Stromal cell of bone marrow (primary cell): ENCODE data around the gene INHA.

Experiments used
- DNase-seq: peaks from one replicate; pipeline ENCODE4 v3.0.0-alpha.2; 2012; ENCODE audit warnings: low read depth

INHA gene

DNA sequence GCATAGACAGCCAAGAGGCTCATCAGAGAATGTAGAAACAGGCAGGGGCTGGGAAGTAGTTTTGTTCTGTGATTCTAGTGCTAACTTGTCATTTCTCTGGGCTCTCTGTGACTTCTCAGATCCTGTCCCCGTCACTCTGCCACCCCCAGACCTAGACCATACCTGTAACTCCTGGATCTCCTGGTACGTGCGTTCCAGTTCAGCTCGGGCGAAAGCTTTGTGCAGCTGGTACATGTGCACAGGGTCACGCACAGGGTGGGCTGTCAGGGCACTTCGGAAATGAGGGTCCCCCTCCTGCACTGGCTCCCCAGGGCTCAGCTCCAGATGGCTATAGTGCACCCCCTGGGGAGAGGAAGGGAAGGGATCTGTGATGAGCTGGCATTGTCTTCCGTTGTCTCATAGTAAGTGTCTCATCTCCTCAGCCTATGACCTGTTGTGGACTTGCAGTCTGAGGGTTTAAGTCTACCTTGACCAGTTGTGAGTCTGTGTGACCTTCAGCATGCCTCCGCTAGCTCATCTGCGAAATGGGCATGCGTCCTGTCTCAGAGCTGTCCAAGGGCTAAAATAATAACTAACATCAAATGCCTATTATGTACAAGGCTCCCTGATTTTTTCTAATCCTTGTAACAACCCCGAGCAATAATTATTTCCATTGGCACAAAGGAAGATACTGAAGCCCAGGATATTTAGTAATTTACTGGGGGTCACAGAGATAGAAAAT is 31.2 kb upstream of the INHA start:
- no peak for DNase-seq

- DNase-seq, result no peak
Observed at GRCh38 chr2:219541611-219542180, 30.4 kb upstream of the INHA start.

- DNase-seq, result peak; percentile 11
Observed at GRCh38 chr2:219542931-219543595, 29.0 kb upstream of the INHA start.

DNA sequence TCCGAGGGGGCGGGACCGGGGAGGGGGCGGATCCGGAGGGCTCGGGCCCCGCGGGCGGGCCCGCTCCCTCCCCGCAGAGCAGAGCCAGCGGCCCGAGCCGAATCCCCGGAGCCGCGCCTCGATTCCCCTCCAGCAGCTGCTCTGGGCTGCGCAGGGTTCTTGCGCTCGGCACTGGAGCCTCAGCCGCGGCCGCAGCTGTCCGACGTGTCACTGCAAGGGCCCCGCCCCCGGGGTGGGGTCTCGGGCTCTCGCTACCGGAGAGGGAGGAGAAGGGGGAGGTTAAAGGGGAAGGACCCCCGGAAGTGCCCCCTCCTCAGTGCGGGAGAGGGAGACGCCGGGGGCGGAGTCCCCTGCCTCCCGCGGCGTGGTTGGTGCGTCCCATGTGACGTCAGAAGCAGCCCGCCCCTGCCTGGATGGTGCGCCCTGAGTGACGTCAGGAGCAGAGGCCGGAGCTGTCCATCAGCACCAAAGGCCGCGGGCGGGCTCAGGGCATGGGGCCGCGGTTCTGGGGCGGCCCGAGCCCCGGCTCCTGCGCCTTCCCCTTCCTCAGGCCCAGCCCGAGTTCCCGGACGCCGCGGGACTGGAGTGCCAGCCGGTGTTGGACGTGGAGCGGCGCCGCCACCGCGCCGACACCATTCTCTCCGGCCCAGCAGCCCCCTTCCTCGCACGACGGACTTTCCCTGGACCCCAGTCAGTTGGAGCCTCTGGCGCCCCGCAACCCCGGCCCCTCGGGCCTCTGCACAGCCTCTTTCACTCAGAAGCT is 28.3 kb upstream of the INHA start, which contains the start of the genes CHPF and TMEM198:
Gene CHPF, minus strand, starts transcription at position 214 of the 763 bp plus-strand sequence. CDS start 271 bp downstream, outside the sequence.
Gene TMEM198, plus strand, starts transcription at position 433 of the 763 bp plus-strand sequence. CDS start 700 bp downstream, outside the sequence.
- peak; percentile 95 for DNase-seq

DNA sequence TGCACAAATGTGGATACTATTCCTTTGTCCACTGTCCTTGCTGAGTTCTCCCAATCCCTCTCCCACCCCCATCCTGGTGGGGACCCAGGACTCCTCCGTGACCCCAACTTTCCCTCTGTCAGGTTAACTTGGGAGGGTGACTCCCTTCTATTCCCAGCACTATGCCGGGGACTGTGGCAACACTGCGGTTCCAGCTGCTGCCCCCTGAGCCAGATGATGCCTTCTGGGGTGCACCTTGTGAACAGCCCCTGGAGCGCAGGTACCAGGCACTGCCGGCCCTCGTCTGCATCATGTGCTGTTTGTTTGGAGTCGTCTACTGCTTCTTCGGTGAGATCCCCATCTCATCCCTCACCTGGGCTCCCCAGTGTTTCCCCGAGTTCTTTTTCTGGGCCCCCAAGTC is 27.5 kb upstream of the INHA start:
- DNase-seq, result no peak

DNA sequence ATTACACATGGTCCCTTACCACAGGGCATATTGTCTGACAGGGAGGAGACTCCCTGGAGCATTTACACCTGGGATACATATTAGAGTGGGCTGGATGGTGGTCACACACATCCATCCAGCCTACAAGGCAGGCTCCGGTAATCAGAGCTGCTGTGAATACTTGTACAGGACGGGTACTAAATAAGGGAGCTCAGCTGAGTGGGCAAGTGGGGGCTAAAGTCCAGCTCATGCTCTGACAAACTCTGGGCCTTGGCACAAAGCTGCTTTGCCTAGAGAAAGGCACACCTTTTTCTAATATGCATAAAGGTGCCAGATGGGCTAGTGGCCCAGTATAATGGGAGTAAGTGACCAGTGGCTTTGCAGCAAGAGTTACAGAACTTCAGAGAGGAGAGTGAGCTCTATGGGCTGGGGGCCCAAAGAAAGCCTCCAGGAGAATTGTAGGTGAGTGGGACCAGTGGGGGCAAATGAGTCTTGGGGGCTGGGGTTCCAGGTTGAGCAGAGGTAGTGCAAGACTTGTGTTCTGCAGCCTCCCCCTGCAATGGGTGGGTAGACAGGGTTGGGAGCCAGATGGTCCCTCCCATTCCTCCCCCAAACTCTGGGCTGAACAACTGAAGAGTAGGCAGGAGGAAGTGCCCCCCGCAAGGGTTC is 26.7 kb upstream of the INHA start:
- DNase-seq, result no peak

DNA sequence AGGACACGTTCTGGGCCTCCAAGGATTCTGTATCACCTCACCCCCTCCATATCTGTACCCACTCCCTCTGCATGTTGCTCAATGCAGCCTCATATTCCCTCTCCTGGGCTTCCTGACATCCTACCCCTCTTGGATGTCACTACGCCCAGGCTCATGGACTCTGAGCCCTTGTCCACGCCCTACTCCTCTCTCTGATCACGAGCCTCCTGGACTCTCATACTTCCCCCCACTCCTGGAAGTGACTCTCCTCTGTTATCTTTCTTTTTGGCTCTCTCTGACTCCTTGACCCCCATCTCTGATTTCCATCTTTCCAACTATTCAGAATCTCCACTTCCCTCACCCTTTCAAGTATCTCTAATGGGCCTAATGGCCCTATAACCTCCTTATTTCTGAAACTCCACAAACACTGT is 26.2 kb upstream of the INHA start:
- no peak for DNase-seq

- DNase-seq, result no peak
Observed at GRCh38 chr2:219547621-219548020, 24.5 kb upstream of the INHA start.

DNA sequence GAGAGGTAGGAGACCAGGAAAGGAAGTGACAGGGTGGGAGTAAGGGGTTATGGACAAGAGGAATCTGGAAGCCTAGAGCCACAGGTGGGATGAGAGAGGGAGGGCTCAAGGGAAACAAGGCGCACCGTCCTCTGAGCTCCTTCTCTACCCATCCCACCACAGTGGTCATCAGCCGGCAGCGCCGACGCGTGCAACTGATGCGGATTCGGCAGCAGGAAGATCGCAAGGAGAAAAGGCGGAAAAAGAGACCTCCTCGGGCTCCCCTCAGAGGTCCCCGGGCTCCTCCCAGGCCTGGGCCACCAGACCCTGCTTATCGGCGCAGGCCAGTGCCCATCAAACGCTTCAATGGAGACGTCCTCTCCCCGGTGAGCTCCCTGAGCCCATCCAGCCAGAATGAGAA is 23.1 kb upstream of the INHA start:
- DNase-seq, result no peak

- no peak for DNase-seq
Observed at GRCh38 chr2:219549619-219550018, 22.5 kb upstream of the INHA start.

- no peak for DNase-seq
Observed at GRCh38 chr2:219551441-219552381, 20.4 kb upstream of the INHA start.

GRCh38 chr2:219552382-219553167 is 19.5 kb upstream of the INHA start:
- DNase-seq, result peak; percentile 53

GRCh38 chr2:219553168-219553417 is 19.0 kb upstream of the INHA start:
- DNase-seq, result no peak

- no peak for DNase-seq
Observed at GRCh38 chr2:219553463-219553963, 18.6 kb upstream of the INHA start.

DNA sequence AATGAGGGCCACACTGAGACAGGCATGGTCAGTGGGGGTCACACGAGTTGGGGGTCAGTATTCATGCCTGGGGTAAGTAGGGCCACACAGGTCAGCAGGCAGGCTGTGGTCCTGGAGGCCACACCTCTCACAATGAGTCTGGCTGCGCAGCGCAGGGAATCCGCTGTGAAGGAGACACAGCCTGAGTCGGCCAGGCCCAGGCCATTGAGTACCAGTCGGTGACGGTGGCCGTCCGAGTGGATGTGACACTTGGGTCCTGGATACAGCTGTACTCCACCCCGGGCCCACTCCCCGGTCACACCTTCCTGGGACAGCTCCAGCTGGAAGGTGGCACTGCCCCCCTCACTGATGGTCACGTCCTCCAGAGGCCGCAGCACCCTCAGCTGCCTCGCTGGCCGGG is 17.8 kb upstream of the INHA start:
- DNase-seq, result no peak

- DNase-seq, result no peak
Observed at GRCh38 chr2:219555956-219556355, 16.2 kb upstream of the INHA start.

GRCh38 chr2:219556413-219556812 is 15.7 kb upstream of the INHA start:
- DNase-seq, result no peak

GRCh38 chr2:219557320-219557719 is 14.8 kb upstream of the INHA start:
- DNase-seq, result no peak

- no peak for DNase-seq
Observed at GRCh38 chr2:219557791-219558785, 14.0 kb upstream of the INHA start.
